NCI-H128 (cell line): Measurements from ENCODE around the gene ADAM22.

ENCODE experiments used
- DNase-seq: peaks from one replicate; lab custom pipeline; 2025; ENCODE audit not compliant: unreplicated experiment; lab: John Stamatoyannopoulos, UW

ADAM22 gene

DNA sequence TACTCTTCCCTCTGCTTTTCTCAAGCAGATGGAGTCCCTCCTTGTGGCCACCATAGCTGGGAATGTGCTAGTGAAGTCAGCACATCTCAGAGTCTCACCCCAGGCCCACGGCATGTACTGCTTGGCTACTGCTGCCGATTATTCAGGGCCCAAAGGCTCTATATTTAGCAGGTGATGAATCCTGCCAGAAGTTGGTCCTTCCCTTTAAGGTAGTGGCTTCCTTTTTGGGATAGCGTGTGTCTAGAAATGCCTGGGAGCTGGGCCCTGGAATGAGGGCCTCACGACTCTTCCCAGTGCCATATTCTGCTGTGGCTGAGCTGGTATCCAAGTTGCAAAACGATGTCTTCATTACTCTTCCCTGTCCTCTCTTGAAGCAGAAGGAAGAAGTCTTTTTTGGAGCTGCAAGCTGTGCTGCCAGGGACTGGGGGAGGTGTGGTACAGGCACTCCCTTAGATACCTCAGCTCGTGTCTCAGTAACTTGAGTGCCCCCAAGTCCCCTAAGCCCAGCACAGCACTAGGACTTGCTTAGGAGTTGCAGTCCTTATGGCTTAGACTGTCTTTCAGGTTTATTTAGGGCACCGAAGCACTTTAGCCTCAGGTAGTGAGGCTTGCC lies 100.1 kb downstream of the ADAM22 start:
- no peak for DNase-seq

DNA sequence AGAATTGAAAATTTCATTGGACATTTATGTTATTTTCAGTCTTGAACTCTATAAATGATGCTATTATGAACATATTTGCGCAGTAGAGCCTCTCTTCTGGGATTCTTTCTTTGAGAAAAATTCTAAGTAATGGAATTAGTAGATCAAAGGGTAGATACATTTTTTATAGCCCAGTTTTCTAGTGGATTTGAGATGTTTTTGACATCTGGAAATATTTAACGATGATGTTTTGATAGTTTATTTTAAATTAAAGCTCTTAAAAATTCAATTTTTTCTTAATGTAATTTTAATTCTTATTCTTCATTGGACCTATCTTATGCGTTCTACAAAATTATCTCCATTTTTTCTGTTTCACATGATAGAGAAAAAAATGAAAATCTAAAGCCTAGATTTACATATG lies 103.0 kb downstream of the ADAM22 start:
- DNase-seq, result no peak

DNA sequence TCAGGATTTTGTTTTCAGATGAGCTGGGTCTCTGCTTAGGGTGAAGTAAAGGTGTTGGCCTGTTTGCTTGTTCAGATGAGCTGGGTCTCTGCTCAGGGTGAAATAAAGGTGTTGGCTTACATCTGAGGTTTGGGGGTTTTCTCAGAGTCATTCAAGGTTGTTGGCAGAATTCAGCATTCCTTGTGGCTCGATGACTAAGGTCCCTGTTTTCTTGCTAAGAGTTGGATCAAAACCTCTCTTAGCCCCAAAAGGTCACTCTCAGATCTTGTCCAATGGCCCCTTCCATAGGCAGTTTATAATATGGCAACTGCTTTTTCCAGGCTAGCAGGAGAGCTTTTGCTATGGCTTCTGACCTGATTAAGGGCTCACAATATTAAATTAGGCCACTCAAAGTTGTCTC lies 106.6 kb downstream of the ADAM22 start:
- DNase-seq, result no peak

DNA sequence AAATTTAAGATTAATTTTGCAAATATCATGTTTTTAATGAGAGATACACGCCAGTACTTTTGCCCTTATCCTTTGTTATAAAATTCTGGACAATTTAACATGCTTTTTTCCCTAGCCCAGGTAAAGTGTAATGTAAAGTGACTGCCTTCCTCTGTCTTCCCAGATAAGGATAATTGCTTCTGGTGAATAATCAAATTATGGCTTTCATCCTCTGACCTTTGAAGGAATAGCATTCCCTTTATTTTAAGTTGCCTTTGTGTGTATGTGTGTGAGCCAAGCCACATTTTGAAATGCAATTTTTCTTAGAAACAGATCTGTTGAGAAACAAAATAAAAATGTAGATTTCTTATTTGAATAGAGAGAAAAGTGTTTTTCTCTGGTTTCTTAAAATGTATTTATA lies 107.5 kb downstream of the ADAM22 start:
- DNase-seq, result no peak

DNA sequence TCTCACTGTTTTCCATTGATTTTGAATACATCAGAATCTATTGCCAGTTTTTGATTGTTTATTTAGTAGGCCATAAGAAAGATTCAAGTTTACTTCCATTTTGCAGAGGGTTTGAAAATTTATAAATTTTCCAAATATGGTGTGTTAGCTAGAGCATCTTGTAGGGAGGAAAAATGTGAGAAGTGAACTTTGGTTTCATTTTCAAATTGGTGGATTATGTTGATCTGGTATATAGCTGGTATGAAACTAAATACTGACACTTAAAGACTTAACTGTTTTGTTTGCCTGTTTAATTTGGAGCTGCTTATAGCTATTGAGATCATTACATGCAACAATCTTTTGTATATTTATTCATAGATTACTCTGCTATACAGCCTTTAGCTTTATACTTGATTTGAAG lies 108.1 kb downstream of the ADAM22 start:
- DNase-seq, result no peak

DNA sequence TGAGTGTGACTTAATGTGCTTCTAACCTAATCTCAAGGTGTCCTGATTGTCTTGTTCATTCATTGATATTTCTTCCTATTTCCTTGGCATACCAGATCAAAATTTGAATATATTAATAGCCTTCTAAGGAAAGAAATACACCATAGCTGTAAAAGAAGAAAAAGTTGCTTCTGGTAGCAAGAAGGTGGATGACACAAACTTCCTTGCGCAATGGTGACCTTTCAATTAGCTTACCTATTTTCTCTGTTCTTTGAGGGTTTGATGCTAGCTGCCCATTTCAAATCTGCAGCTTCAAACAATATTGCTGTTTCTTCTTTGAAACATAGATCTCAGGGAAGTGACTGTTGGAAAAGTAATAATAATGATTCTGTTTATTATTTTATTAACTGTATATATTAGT lies 108.8 kb downstream of the ADAM22 start:
- DNase-seq, result no peak

DNA sequence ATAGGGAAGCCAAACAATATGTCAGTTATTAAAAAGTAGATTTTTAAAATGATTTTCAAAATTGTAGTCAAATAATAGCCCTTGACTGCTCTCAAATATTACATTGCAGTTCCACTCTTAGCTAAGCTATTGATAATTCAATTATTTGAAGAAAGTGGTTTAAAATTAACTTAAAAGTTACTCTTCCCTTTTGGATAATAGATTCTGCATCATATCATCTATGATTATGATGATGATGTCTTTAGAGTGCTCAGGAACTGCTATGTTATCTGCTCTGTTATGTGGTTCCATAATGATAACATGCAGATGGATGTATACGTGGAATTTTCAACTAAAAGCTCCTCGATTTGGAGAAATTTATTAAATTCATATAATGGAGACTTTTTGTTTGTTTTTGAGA lies 110.0 kb downstream of the ADAM22 start:
- no peak for DNase-seq

DNA sequence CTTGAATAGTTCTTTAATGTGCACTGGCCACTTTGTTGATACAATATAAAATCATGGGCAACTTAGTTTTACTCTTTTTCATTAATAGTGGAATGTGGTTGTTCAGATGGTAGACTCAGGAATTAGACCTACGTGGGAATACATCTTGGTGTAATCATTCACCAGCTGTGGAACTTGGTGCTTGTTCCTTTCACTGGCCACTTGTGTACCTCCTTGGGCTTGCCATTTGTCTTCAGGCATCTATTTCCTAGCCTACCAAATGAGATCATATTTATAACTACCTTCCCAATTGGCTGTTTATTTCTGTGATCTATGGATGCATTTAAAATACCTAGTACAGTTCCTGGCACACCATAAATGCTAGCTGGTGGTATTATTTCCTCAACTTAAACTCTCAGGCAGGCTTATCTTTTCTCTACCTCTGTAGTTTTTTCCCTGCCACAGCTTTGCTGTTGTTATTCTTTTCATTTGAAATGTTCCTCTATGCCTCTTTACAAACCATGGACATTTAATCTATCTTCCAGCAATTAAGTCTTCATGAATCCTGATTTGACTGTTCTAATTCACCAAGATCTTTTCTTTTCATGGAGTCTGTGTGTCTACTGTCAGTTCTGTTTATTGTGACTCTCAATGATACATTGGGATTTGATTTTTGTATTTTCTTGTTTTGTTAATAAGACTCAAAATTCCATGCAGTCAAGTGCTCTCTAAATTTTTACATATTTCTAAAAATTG lies 113.0 kb downstream of the ADAM22 start:
- DNase-seq, result no peak

DNA sequence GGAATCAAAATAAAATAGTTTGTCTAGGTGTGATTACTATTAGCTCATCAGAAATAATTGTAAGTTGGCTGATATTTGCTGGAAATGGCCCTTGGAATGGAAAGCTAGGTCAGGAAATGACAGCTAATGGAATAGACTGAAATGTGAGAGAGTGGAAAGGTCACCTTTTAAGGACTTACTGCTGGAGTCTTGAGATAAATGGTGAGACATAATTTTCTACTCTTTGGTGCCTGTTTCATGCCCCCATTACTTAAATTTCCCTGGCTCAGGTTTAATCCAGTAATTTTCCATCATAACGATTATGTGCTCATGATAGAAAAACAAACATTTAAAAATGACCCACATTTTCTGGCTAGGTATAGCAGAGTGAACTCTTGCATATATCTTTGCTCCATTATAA lies 123.6 kb downstream of the ADAM22 start:
- DNase-seq, result no peak

DNA sequence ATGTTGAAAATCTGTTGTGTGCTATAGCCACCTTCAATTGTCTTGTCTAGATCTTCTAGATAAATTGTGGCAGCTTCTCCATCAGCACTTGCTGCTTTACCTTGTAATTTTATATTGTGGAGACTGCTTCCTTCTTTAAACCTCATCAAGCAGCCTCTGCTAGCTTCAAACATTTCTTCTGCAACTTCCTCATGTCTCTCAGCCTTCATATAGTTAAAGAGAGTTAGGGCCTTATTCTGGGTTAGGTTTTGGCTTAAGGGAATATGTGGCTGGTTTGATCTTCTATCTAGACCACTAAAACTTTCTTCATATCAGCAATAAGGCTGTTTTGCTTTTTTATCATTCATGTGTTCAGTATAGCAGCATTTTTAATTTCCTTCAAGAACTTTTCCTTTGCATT lies 128.2 kb downstream of the ADAM22 start:
- no peak for DNase-seq

DNA sequence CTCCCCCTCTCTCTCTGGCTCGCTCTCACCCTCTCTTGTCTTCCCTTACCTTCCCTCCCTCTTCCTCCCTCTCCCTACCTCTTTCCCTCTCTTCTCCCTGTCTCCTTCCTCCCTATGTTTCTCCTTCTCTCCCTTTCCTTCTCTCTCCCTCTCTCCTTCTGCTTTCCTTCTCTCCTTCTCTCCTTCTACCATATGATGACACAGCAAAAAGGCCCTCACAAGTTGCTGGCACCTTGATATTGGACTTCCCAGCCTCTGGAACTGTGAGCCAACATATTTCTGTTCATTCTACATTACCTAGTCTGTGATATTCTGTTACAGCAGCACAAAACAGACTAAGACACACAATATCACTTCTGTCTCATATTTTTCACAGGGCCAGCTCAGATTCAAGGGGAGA lies 135.0 kb downstream of the ADAM22 start:
- no peak for DNase-seq

DNA sequence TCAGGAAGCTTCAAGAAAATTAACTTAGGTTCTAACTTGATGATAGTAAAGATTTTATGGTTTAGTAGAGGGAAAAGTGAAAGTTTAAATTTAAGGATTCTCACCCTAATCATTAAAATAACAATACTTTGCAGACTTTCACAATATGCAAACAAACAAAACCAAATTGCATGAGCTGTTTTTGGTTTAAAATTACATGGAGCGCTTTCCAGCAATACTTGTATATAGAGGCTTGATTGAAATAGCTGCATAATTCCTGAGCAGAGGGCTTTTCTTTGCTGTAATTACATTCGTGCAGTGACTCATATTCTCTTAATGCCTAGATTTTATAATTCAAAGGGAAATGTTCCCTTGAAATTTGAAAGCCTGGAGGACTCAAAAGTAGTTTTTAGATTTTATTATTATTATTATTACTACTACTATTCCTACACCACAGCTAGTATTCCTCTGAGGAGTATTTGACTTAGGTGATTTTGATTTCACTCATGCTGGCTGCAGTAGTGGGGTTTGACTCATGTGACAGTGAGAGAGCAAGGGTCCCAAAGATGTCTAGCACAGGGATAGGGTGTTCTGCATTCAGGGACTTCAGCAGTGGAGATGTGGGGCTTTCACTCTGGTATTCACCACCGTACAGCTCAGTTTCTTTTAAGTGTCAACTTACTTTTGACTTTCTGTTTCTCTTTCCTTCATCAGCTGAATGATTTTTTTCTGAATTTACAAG lies 138.1 kb downstream of the ADAM22 start:
- DNase-seq, result no peak

DNA sequence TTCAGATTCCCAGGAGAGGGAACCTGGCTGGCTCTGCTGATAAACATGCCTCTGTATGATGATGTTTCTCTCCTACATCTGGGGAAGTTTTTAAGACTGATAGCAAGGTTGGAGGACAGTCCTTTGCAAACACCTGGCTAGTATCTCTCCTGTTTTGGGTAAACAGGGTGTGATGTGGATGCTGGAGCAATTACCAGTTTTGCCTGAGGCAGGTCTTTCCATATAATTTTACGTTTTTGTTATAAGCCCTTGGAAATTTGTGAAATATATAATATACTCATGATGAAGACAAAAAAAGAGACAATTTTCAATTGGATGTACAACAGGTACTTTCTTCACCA lies 138.6 kb downstream of the ADAM22 start:
- DNase-seq, result no peak

DNA sequence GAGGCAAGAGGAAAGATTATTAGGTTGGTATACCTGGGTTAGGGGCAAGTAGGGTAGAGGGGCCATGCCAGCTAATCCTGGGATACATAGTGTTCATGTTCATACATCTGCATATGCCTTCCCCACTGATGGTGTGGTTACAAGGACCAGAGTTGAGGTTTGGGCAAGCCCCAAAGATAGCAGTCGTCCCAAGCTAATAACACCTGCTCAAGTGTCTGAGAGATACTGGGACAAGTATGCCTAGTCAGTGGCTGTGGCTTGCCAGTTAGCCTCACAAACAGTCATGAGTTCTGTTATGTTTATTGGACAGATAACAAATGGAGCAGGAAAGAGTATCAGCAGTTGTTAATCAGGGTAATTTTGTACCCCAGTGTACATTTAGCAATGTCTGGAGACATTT lies 139.6 kb downstream of the ADAM22 start:
- DNase-seq, result no peak

DNA sequence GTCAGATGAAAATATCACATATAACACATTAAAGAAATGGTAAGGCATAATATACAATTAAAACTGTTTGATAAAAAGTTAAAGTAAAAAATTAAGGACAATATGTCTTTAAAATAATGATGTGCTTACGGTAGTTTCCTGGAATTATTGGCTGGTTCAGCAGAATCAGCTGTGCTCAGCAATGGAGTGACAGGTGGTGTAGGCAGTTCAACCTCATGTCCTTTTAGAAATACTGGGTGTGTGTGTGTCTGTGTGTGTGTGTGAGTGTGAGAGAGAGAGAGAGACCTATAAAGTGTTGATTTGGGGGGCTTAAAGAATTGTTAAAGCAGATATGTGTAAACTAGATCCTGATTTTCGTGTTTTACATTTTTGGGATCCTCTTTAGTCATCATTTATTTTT lies 141.2 kb downstream of the ADAM22 start:
- no peak for DNase-seq

DNA sequence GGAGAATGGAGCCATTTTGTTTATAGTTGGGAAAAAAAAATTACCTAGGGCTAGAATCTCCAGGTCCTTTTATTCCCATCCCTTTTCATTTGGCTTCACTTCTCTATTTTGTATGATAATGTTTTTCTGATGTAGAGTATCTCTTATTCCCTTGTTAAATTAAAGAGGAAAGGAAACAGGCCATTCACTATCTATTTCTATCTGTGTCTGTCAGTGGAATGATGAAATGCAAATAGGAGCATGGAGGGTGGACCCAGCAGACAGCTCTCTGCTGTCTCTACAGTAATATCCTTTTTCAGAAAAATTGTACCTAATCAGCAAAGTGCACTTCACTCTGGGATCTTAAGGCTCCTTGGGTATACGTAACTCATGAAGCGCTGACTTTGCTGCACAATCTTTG lies 149.8 kb downstream of the ADAM22 start:
- no peak for DNase-seq

DNA sequence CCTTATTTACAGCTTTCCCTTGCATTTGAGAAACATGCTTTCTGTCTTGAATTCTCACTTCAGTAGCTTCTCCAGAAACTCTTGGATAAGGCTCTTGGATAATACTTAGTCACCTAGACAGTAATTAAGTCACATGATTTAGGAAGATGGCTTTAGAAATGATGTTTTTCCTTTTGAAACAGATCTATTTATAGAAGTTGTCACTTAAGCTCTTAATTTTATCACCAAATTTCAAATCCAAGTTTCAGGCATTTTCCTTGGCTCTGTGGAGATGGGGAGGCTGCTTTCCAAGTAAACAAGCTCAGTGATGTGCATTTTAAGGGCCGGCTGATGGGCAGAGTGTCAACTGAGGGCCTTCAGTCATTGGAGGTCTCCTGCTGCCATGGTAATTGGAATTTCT lies 155.5 kb downstream of the ADAM22 start:
- no peak for DNase-seq

DNA sequence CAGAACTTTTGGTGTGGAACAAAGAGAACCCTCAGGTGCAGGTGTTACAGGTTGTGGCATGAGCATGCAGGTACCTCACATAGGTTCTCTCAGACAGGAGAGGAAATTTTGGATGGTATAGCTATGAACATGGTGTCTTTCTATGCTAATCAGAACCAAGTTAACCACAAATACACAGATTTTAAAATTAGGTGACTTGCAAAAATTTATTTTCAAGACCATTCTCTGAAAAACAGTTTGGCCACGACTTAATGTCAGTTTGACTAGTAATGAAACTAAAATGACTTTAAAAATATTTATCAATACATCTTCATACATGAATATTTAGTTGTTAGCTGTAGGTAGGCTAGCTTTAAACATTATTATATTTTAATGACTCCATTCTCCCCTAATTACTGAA lies 156.2 kb downstream of the ADAM22 start:
- DNase-seq, result no peak

DNA sequence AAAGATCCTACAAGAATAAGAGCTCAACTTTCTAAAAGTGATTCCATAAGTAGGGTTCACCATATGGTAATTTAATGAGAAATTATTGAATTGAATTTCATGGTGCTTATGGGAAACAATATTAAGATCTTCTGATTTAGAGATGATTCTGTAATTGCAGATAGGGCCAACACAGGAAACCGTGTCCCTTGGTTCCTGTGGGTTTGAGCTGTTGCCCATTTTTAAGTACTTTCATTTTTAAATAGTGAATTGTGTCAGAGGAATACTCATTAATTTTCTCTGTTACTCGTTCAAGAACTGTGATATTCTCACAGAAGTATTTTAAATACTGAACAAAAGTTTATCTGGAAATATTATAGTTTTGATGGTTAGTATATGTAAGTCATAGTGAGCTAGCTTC lies 156.6 kb downstream of the ADAM22 start:
- DNase-seq, result no peak

DNA sequence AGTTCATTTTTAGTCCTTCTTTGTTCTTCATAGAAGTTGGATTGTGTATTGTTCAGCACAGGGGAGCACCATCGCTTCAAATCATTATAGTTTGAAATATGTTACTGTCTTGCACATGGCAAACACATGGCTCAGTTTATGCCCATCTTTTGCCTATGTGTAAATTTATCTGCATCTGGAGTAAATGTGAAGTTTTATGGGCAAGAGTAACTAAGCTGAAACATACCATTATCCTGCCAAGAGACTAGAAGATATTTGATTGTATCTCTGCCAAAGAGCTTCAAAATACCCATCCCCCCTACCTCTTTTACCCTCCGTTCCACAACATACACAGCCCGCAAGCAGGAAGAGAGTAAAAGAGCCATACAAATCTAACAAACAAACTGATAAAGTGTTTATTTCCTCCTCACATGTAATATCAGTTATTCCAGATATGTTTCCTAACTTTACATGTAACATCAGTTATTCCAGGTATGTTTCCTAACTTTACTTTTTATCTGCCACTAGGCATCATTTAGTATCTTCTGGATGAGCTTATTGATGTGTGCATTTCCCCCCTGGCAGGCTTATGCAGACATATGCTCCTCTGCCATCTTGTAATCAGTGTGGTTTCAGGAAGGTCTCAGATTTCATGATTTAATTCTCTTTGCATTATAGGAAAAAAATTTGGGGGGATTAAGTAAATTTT lies 158.1 kb downstream of the ADAM22 start:
- no peak for DNase-seq

DNA sequence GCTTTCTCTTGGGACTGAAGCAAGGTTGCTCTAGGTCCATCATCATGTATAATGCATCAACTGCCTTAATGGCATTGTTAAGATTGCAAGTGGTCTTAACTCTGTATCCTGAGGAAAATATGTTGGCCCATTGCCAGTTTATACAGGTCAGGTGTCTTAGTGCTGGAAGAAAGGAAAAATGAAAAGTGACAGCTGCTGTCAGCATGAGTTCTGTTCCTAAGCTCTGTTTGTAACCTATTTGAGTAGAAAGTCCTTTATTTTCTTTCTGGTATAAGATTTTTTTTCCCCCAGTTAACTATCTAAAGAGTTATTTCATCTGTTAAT lies 158.6 kb downstream of the ADAM22 start:
- DNase-seq, result no peak

DNA sequence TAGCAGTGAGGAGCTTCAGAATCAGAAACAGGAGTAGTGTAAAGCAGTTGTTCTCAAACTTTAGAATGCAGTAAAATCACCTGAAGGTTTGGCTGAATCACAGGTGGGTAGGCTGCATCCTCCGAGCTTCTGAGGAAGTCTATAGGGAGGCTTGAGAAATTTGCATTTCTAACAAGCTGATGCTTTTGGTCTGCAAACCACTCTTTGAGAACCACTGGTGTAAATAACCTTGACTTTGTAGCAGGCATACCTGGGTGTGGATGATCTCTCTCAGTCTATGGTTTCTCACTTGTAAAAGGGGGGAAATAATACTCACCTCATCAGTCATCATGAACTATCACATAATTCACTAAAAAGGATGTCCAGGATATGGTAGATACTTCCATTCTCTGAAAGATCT lies 167.7 kb downstream of the ADAM22 start:
- DNase-seq, result no peak
